Right ventricle myocardium superior (tissue), 1 donor: ENCODE measurements around the gene TSC22D4. TPM values are rescaled to one million over a fixed set of nuclear protein-coding genes. Genes with fewer than 3 reads are reported as not detected.

Experiments
- ATAC-seq: fragments of 200-7000 bp; cut with Tn5 transposase; one replicate; pipeline ENCODE4 v1.9.1; 2020; ENCODE audit warnings: mild to moderate bottlenecking; ENCODE audit not compliant: poor library complexity
- DNase-seq: peaks from one replicate; pipeline ENCODE4 v3.0.0-alpha.2; 2020
- intact Hi-C: fragments of 100-400 bp; cut with DNase I; formaldehyde crosslinking; loops from one replicate; pipeline ENCODE4 v1.11.2; 2022
- total RNA-seq: library from RNA; stranded (reverse); fragmentation: NEBNext Ultra II Directional; extraction: Animal tissue kit (Norgen Biotek cat#: 25700); gene quantifications from one replicate; pipeline ENCODE4 v1.2.1, GENCODE V29; 2021
- donor health status: DM: no; HTN: yes; CAD: no; lungs with severe emphysema.

TSC22D4 gene
- total RNA-seq, 1 donor from 2014 or later: 47.4 TPM

- no peak for ATAC-seq
- no peak for DNase-seq
- intact Hi-C loops: no loop called here
These were observed 59.9 kb downstream of the TSC22D4 start for GRCh38 chr7:100418930-100419659.

Other genes starting within 250 kb of the TSC22D4 start
- gene SPDYE3, start 171.5 kb downstream of the TSC22D4 start, total RNA-seq: not detected
- gene PILRB, start 121.1 kb downstream of the TSC22D4 start, total RNA-seq: 8.8 TPM
- 3.6 TPM for gene PILRA, start 105.7 kb downstream of the TSC22D4 start, total RNA-seq
- gene ZCWPW1, start 50.5 kb downstream of the TSC22D4 start, total RNA-seq: 5.4 TPM
- gene MEPCE, start 49.4 kb downstream of the TSC22D4 start, total RNA-seq: 22.2 TPM
- 10.9 TPM for gene PPP1R35, start 42.7 kb downstream of the TSC22D4 start, total RNA-seq
- 0.81 TPM for gene SPACDR, start 15.0 kb downstream of the TSC22D4 start, total RNA-seq
- gene NYAP1, start 4.7 kb upstream of the TSC22D4 start, total RNA-seq: 0.16 TPM
- 19.8 TPM for gene AGFG2, start 60.0 kb upstream of the TSC22D4 start, total RNA-seq
- gene SAP25, start 94.7 kb upstream of the TSC22D4 start, total RNA-seq: 0.54 TPM
- 22.8 TPM for gene LRCH4, start 106.9 kb upstream of the TSC22D4 start, total RNA-seq
- gene FBXO24, start 107.1 kb upstream of the TSC22D4 start, total RNA-seq: 0.35 TPM
- gene PCOLCE, start 123.1 kb upstream of the TSC22D4 start, total RNA-seq: 42.2 TPM
- 9.3 TPM for gene MOSPD3, start 133.3 kb upstream of the TSC22D4 start, total RNA-seq
- 0.13 TPM for gene TFR2, start 162.3 kb upstream of the TSC22D4 start, total RNA-seq
- gene ACTL6B, start 177.2 kb upstream of the TSC22D4 start, total RNA-seq: not detected
- 101 TPM for gene GNB2, start 194.5 kb upstream of the TSC22D4 start, total RNA-seq
- 23.5 TPM for gene GIGYF1, start 215.0 kb upstream of the TSC22D4 start, total RNA-seq
- 27.1 TPM for gene POP7, start 226.9 kb upstream of the TSC22D4 start, total RNA-seq
- gene EPO, start 241.3 kb upstream of the TSC22D4 start, total RNA-seq: not detected